COLO668 (cell line): ENCODE measurements around the gene HIRA.

Experiments used
- DNase-seq: peaks from one replicate; lab custom pipeline; 2025; ENCODE audit not compliant: unreplicated experiment; lab: John Stamatoyannopoulos, UW

HIRA gene

GRCh38 chr22:19410941-19411689, 20.4 kb downstream of the HIRA start:
- no peak for DNase-seq

GRCh38 chr22:19407649-19408606, 23.6 kb downstream of the HIRA start:
- no peak for DNase-seq

- no peak for DNase-seq
Measured at GRCh38 chr22:19406846-19407245, 24.7 kb downstream of the HIRA start.

- no peak for DNase-seq
Measured at GRCh38 chr22:19406281-19406811, 25.2 kb downstream of the HIRA start.

DNA sequence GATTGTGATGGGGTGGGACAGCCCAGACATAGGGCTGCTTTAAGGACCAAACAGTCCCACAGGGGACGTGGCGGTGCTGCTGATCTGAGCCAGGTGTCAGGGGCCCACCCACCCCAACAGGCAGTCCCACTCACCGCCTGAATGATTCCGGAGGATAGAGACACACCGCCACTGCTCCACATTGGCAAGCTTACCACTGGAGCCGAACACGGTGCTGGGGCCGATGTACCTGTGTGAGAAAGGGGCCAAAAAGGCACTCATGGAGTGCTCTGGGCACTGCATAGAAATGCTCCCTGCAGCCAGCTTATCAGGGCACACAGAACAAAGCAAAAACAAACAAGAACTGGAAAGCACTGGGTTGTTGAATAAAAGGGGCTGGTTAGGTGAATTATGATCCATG, 25.9 kb downstream of the HIRA start:
- no peak for DNase-seq

- no peak for DNase-seq
Measured at GRCh38 chr22:19405133-19405532, 26.4 kb downstream of the HIRA start.

GRCh38 chr22:19404676-19405075, 26.9 kb downstream of the HIRA start:
- no peak for DNase-seq

DNA sequence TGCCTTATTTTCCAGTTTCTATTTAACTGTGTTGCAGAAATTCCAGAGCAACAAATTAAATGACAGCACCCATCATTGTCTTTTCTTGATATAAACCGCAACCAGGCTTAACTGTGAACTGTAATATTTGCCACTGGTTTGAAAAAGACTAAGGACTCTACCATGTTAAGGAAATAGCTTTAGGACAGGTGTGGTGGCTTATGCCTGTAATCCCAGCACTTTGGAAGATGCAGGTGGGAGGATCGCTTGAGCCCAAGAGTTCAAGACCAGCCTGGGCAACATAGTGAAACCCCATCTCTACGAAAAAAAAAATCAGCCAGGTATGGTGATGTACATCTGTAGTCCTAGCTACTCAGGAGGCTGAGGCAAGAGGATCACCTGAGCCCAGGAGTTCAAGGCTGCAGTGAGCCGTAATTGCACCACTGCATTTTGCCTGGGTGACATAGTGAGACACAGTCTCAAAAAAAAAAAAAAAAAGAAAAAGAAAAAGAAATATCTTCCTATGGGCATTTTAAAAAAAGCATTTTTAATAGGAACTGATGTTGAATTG, 28.8 kb downstream of the HIRA start:
- DNase-seq: no peak

DNA sequence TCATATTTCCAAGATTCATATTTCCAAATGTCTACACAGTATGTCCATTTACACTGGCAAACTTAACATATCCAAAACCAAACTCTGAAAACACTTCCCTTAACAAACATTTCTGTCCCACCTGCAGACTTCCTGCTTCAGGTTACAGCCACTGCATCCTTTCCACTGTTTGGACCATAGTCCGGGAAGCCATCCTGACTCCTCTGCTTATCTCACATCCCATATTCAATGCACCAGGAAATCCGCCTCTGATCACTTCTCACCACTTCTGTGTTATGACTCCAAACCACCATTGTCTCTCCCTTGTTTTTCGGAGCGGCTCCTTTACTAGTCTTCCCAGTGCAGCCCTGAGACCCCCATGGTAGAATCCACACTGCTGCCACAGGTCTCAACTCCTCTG, 30.1 kb downstream of the HIRA start:
- no peak for DNase-seq

GRCh38 chr22:19400881-19401280, 30.7 kb downstream of the HIRA start:
- no peak for DNase-seq

DNA sequence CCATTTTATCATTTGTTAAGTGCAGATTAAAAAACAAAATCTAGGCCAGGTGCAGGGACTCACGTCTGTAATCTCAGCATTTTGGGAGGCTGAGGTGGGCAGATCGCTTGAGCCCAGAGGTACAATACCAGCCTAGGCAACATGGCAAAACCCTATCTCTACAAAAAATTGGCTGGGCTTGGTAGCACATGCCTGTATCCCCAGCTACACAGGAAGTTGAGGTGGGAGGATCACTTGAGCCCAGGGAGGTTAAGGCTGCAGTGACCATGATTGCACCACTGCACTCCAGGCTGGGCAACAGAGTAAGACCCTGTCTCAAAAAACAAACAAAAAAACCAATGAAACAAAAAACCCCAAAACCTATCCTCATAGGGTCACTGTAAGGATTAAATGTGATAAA, 32.9 kb downstream of the HIRA start:
- no peak for DNase-seq

GRCh38 chr22:19398206-19398605, 33.3 kb downstream of the HIRA start:
- no peak for DNase-seq

DNA sequence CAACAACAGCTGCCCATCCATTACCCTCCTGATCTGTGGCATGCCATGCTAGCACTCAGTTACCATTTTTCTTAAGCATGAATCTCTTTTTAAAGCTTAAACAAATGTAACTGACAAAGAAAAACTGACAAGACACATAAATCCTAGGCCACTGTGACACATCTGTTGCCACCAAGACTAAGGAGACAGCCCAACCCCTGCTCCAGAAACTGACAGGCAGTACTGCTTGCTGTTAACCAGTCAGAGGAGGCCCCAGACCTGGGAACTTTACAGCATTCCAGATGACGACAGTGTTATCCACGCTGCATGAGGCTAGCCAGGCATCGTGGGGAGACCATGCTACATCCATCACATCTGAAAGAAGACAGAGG, 33.8 kb downstream of the HIRA start:
- no peak for DNase-seq

GRCh38 chr22:19396934-19397733, 34.4 kb downstream of the HIRA start:
- no peak for DNase-seq

DNA sequence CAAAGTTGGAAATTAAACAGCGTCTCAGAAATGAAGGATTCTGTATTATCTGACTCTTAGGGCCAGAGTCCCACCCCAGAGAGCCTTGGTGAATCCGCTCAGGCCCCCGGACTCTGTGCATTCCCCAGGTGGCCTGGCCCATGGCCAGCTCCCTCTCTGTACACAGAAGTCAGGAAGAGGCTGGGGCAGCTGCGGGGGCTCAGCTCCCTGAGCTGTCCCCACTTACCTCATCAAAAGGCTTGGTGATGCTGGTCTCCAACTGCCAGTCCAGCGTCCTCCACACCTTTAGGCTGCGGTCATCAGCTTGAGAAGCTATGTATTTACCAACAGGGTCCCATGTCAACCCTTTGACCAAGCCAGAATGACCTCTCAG, 35.0 kb downstream of the HIRA start:
- no peak for DNase-seq

DNA sequence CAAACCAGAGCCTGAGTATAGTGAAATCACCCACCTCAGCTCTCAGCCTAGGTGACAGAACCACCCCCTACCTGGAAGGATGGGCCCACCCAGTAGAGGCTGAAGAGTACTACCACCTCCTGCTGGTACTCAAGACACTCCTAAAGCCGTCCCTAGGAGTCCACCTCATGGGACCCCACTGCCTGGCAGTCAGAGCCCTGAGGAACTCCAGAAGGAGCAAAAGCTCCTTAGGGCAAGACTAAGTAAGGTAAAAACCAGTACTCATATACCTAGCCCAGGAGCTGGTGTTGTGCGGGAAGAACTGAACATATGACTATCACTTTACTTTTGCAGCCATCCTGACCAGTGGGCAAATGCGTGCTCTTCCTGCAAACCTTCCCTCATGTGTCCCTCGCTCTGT, 36.3 kb downstream of the HIRA start:
- DNase-seq: no peak

GRCh38 chr22:19394274-19395050, 37.1 kb downstream of the HIRA start:
- DNase-seq: no peak

DNA sequence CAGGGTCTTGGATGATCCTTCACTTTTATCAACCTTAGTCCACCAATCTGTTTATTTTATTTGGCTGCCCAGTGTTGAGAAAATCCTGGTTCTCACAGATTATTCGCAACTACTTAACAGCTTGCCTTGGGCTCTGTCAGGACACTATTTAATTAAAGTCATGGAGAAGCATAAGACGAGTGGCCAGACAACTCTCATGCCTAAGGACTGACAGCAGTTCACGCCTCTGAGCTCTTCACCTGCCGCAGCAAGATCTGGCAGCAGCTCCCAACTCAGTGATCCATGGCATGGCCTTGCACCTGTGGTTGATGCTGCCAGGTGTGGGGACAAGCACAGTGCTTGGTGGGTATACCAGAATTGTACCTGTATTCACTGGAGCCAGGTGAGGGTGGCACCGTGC, 37.8 kb downstream of the HIRA start:
- DNase-seq: no peak

GRCh38 chr22:19387575-19387974, 44.0 kb downstream of the HIRA start:
- DNase-seq: no peak

GRCh38 chr22:19387038-19387437, 44.5 kb downstream of the HIRA start:
- DNase-seq: no peak
